Pancreas (tissue), 10 donors: ENCODE results near the gene RALBP1. TPM values are rescaled to one million over a fixed set of nuclear protein-coding genes. Genes with fewer than 3 reads are reported as not detected.

Source experiments
- ATAC-seq, 4 donors: fragments of 200-7000 bp; cut with Tn5 transposase; one replicate each; pipeline versions ENCODE4 v1.8.0 to v1.9.1; 2020; ENCODE audit warnings: mild to moderate bottlenecking in 4 of 4, moderate library complexity in 4 of 4
- DNase-seq, 6 donors: peaks; one replicate each; pipeline ENCODE4 v3.0.0-alpha.2; 2020
- FAIRE-seq: peaks from 2 replicates; lab custom pipeline; 2012; peaks lifted over from hg19 to GRCh38; lab: Jason Lieb, UNC
- H3K27ac ChIP-seq, 4 donors: fragments of 200-600 bp; sonication (generic); 1 replicate in 3 of 4; 2 replicates in 1 of 4; pipeline versions ENCODE4 v1.5.0 to v1.8.0; 2020
- H3K27me3 ChIP-seq, 4 donors: fragments of 200-600 bp; one replicate each; pipeline ENCODE4 v1.8.0; 2021
- H3K36me3 ChIP-seq, 3 donors: fragments of 200-600 bp; sonication (generic) in 1 of 3; one replicate each; pipeline versions ENCODE4 v1.5.0 to v1.8.0; 2020 to 2021
- H3K4me1 ChIP-seq, 3 donors: fragments of 200-600 bp; one replicate each; pipeline ENCODE4 v1.8.0; 2021
- H3K4me3 ChIP-seq, 4 donors: fragments of 200-600 bp; sonication (generic) in 2 of 4; one replicate each; pipeline versions ENCODE4 v1.5.0 to v1.8.0; 2020 to 2021
- H3K9me3 ChIP-seq, 4 donors: fragments of 200-600 bp; one replicate each; pipeline ENCODE4 v1.8.0; 2021
- CTCF ChIP-seq, 4 donors: fragments of 200-600 bp; sonication (generic) in 3 of 4; IDR thresholded peaks; one replicate each; pipeline versions ENCODE4 v1.5.0 to v1.8.0; 2021; ENCODE audit warnings: antibody characterized with exemption in 4 of 4
- WGBS, 2 donors: extraction: QIAGEN DNeasy Blood & Tissue Kit; methylation state at CpG; one replicate each; pipeline ENCODE4 v1.1.7; 2013; 5-methylcytosine and 5-hydroxymethylcytosine counted together
- intact Hi-C, 3 donors: fragments of 100-400 bp; cut with DNase I; formaldehyde crosslinking; loops; one replicate each; pipeline versions ENCODE4 v1.11.1 to v1.14.2; 2022
- polyA plus RNA-seq, 2 donors: library from polyadenylated mRNA; stranded (reverse); fragments of 200-250 nt; gene quantifications; one replicate each; pipeline ENCODE4 v1.2.3, GENCODE V29; 2013
- total RNA-seq, 6 donors: library from RNA; stranded (reverse); fragmentation: NEBNext Ultra II Directional in 4 of 6; extraction: Animal tissue kit (Norgen Biotek cat#: 25700) in 4 of 6; gene quantifications; one replicate each; pipeline versions ENCODE4 v1.2.1 to v1.2.4, GENCODE V29; 2021 to 2023
- donor health status: healthy with polysubstance abuse.
- donor health status: DM: no; HTN: no; CAD: no; lungs with moderate emphysema.
- donor health status: DM: no; HTN: no; CAD: no.
- donor health status: control.
- donor health status: control.
- donor health status: Bipolar disorder and iron deficiency.
- donor health status: DM: yes; HTN: yes; CAD: no.
- donor health status: DM: no; HTN: no; CAD: no.
- donor health status: DM: no; HTN: no; CAD: no.
- donor health status: DM: yes; HTN: yes; CAD: no.

The RALBP1 gene
- total and polyA plus RNA-seq, 8 donors: 6.7 to 30.5 (median 12.9) TPM

- no peaks in the 10 kb centered on the region for H3K27me3 ChIP-seq
- ATAC-seq: no peak
- no peak for TF ChIP-seq CTCF (IDR thresholded peaks at IDR 0.05)
- H3K4me3 ChIP-seq: no peak overlapping the region
- no peaks in the 10 kb centered on the region for H3K36me3 ChIP-seq
- no peak for DNase-seq
- intact Hi-C loops: loop anchor here in 1 of 3 donors (10.0 kb wide), 1 partner anchor 998 kb away; no protein-coding TSS in a partner anchor
- H3K27ac ChIP-seq: no peak overlapping the region
- no peak for FAIRE-seq
- H3K4me1 ChIP-seq: no peaks in the 10 kb centered on the region
- WGBS, 2 donors: 67 to 68% methylated on average over 5 of the region's 5 CpGs
- H3K9me3 ChIP-seq: no peaks in the 10 kb centered on the region
Observed at GRCh38 chr18:9436206-9436929, 38.9 kb upstream of the RALBP1 start.

- Histone ChIP-seq H3K36me3 (no peaks in the 10 kb centered on the region), H3K9me3 (no peaks in the 10 kb centered on the region), H3K27me3 (no peaks in the 10 kb centered on the region), H3K27ac (no peak overlapping the region), H3K4me3 (no peak overlapping the region), H3K4me1 (no peaks in the 10 kb centered on the region)
- 55 to 59% methylated on average over 5 of the region's 5 CpGs for WGBS, 2 donors
- ATAC-seq: no peak
- intact Hi-C loops: loop anchor here in 1 of 3 donors (10.0 kb wide), 1 partner anchor 998 kb away; no protein-coding TSS in a partner anchor
- no peak for FAIRE-seq
- no peak for DNase-seq
- TF ChIP-seq CTCF (IDR thresholded peaks at IDR 0.05): no peak
Observed at GRCh38 chr18:9437021-9437437, 38.3 kb upstream of the RALBP1 start.

GRCh38 chr18:9437672-9438071 is 37.6 kb upstream of the RALBP1 start:
- H3K4me3 ChIP-seq: no peak overlapping the region
- ATAC-seq: no peak
- no peak for TF ChIP-seq CTCF (IDR thresholded peaks at IDR 0.05)
- no peak for FAIRE-seq
- intact Hi-C loops: loop anchor here in 1 of 3 donors (10.0 kb wide), 1 partner anchor 997 kb away; no protein-coding TSS in a partner anchor
- no peaks in the 10 kb centered on the region for H3K9me3 ChIP-seq
- WGBS, 2 donors: 85 to 93% methylated on average over 4 of the region's 4 CpGs
- no peak overlapping the region for H3K27ac ChIP-seq
- no peaks in the 10 kb centered on the region for H3K27me3 ChIP-seq
- H3K4me1 ChIP-seq: no peaks in the 10 kb centered on the region
- no peaks in the 10 kb centered on the region for H3K36me3 ChIP-seq
- no peak for DNase-seq

GRCh38 chr18:9441061-9441460 is 34.3 kb upstream of the RALBP1 start:
- WGBS, 2 donors: 88 to 89% methylated on average over 3 of the region's 3 CpGs
- Histone ChIP-seq H3K4me1 (no peaks in the 10 kb centered on the region), H3K36me3 (no peaks in the 10 kb centered on the region), H3K9me3 (no peaks in the 10 kb centered on the region), H3K27me3 (no peaks in the 10 kb centered on the region), H3K4me3 (no peak overlapping the region), H3K27ac (no peak overlapping the region)
- no peak for FAIRE-seq
- intact Hi-C loops: no loop called here
- ATAC-seq: no peak
- no peak for DNase-seq
- no peak for TF ChIP-seq CTCF (IDR thresholded peaks at IDR 0.05)

- ATAC-seq: no peak
- no peak for TF ChIP-seq CTCF (IDR thresholded peaks at IDR 0.05)
Observed at GRCh38 chr18:9444549-9444948, 30.8 kb upstream of the RALBP1 start.

More at GRCh38 chr18:9444549-9444948, 30.8 kb upstream of the RALBP1 start:
- WGBS, 2 donors: 83 to 91% methylated on average over 3 of the region's 3 CpGs
- Histone ChIP-seq H3K4me1 (no peaks in the 10 kb centered on the region), H3K36me3 (no peaks in the 10 kb centered on the region), H3K9me3 (no peaks in the 10 kb centered on the region), H3K27me3 (no peaks in the 10 kb centered on the region), H3K27ac (no peak overlapping the region), H3K4me3 (no peak overlapping the region)
- no peak for DNase-seq
- intact Hi-C loops: no loop called here
- FAIRE-seq: no peak
